Heart left ventricle (tissue), 16 donors: ENCODE measurements around the gene KCNAB1. TPM values are rescaled to one million over a fixed set of nuclear protein-coding genes. Genes with fewer than 3 reads are reported as not detected.

Source experiments
- ATAC-seq, 4 donors: fragments of 200-7000 bp; cut with Tn5 transposase; one replicate each; pipeline ENCODE4 v1.9.1; 2020 to 2022; ENCODE audit warnings: moderate library complexity in 4 of 4, mild to moderate bottlenecking in 3 of 4, moderate number of reproducible peaks in 1 of 4
- DNase-seq, 5 donors: peaks; one replicate each; pipeline ENCODE4 v3.0.0-alpha.2; 2020
- H3K27ac ChIP-seq, 12 donors: fragments of 200-600 bp; sonication (generic) in 4 of 12; one replicate each; pipeline versions ENCODE4 v1.5.0 to v1.8.0; 2016 to 2022; ENCODE audit warnings: mild to moderate bottlenecking in 2 of 12
- H3K27me3 ChIP-seq, 9 donors: fragments of 200-600 bp; sonication (generic) in 2 of 9; one replicate each; pipeline versions ENCODE4 v1.5.1 to v1.8.0; 2016 to 2022; ENCODE audit warnings: mild to moderate bottlenecking in 3 of 9
- H3K36me3 ChIP-seq, 9 donors: fragments of 200-600 bp; sonication (generic) in 2 of 9; one replicate each; pipeline versions ENCODE4 v1.5.0 to v1.8.0; 2018 to 2022; ENCODE audit warnings: mild to moderate bottlenecking in 2 of 9
- H3K4me1 ChIP-seq, 12 donors: fragments of 200-600 bp; sonication (generic) in 4 of 12; one replicate each; pipeline versions ENCODE4 v1.5.0 to v1.8.0; 2016 to 2022; ENCODE audit warnings: mild to moderate bottlenecking in 3 of 12
- H3K4me3 ChIP-seq, 12 donors: fragments of 200-600 bp; sonication (generic) in 4 of 12; one replicate each; pipeline versions ENCODE4 v1.5.0 to v1.8.0; 2017 to 2022; ENCODE audit warnings: mild to moderate bottlenecking in 9 of 12, moderate library complexity in 4 of 12
- H3K9me3 ChIP-seq, 12 donors: fragments of 200-600 bp; sonication (generic) in 4 of 12; one replicate each; pipeline versions ENCODE4 v1.5.0 to v1.8.0; 2016 to 2022; ENCODE audit warnings: mild to moderate bottlenecking in 1 of 12
- CTCF ChIP-seq, 12 donors: fragments of 200-600 bp; sonication (generic) in 4 of 12; IDR thresholded peaks; one replicate each; pipeline versions ENCODE4 v1.5.0 to v1.8.0; 2018 to 2022; ENCODE audit warnings: antibody characterized with exemption in 12 of 12, mild to moderate bottlenecking in 5 of 12
- POLR2A ChIP-seq, 2 donors: fragments of 450-650 bp; IDR thresholded peaks; one replicate each; pipeline ENCODE4 v1.6.1; 2017; ENCODE audit warnings: antibody characterized with exemption in 2 of 2, mild to moderate bottlenecking in 2 of 2, moderate library complexity in 2 of 2
- WGBS, 4 donors: extraction: QIAGEN DNeasy Blood & Tissue Kit in 2 of 4; methylation state at CpG; one replicate each; pipeline versions ENCODE4 v1.1.5 to v1.1.7; 2013 to 2018; 5-methylcytosine and 5-hydroxymethylcytosine counted together
- intact Hi-C, 10 donors: fragments of 100-400 bp; cut with DNase I; formaldehyde crosslinking; loops; one replicate each; pipeline versions ENCODE4 v1.11.1 to v1.14.2; 2022
- polyA plus RNA-seq, 2 donors: library from polyadenylated mRNA; stranded (reverse); fragments of 200-250 nt; gene quantifications; one replicate each; pipeline ENCODE4 v1.2.3, GENCODE V29; 2013
- total RNA-seq, 9 donors: library from RNA; depleted of rRNA in 2 of 9; stranded (reverse); fragments of >200 nt in 2 of 9; fragmentation: NEBNext Ultra II Directional in 3 of 9; extraction: Animal tissue kit (Norgen Biotek cat#: 25700) in 3 of 9; gene quantifications; one replicate each; pipeline versions ENCODE4 v1.1.0 to v1.2.4, GENCODE V29; 2016 to 2023
- donor health status: ischemic (EF 13 %, LVEDD 7.1; RV severe dilation, severe dysfunction).
- donor health status: healthy with polysubstance abuse.
- donor health status: DM: no; HTN: yes; CAD: no.
- donor health status: DM: no; HTN: no; CAD: no.
- donor health status: ischemic (EF 25% LVEDD 6.9; RV normal size, moderate dysfunction).
- donor health status: ischemic (EF 25% LVEDD 5.7; RV mildly dilated, moderate dysfunction).
- donor health status: healthy.
- donor health status: DM: yes; HTN: yes; CAD: no.
- donor health status: ischemic (EF 35%, LVEDD 5.7; RV mildly dilated, moderate dysfunction).
- donor health status: nonischemic (EF 11% LVEDD 7.7; RV severe dilation, severe dysfunction).
- donor health status: DM: yes; HTN: yes; CAD: no.
- donor health status: PGD.
- donor health status: ischemic (EF 29% LVEDD 5.4; RV normal size, mild dysfunction).
- donor health status: nonischemic (EF 23%, LVEDD 6.1; RV moderate dilation, normal function).

The KCNAB1 gene
- total and polyA plus RNA-seq, 11 donors, result 1.1 to 3.5 (median 2.3) TPM

GRCh38 chr3:156140001-156140595 lies 19.7 kb downstream of the KCNAB1 start:
- intact Hi-C loops, result loop anchor here in 1 of 10 donors (10.0 kb wide), 1 partner anchor 95 kb away; no protein-coding TSS in a partner anchor
- Histone ChIP-seq H3K36me3 (no peaks in the 10 kb centered on the region), H3K9me3 (no peaks in the 10 kb centered on the region), H3K27me3 (no peaks in the 10 kb centered on the region), H3K4me3 (no peak overlapping the region), H3K27ac (no peak overlapping the region), H3K4me1 (peaks cover 0 to 3% (median 0%) of the 10 kb centered on the region in 12 donors)
- TF ChIP-seq POLR2A (IDR thresholded peaks at IDR 0.05) (no peak), CTCF (IDR thresholded peaks at IDR 0.05) (no peak)
- WGBS, 4 donors, result 80 to 84% (median 83%) methylated on average over 3 of the region's 3 CpGs
- no peak for DNase-seq
- ATAC-seq, result no peak

GRCh38 chr3:156142702-156143101 lies 22.3 kb downstream of the KCNAB1 start:
- ATAC-seq (peak in 1 of 4 donors; percentile 47), DNase-seq (no peak)
- TF ChIP-seq CTCF (IDR thresholded peaks at IDR 0.05) (no peak), POLR2A (IDR thresholded peaks at IDR 0.05) (no peak)
- Histone ChIP-seq H3K36me3 (no peaks in the 10 kb centered on the region), H3K27me3 (no peaks in the 10 kb centered on the region), H3K27ac (peak overlapping the region in 5 of 12 donors; percentile 16 to 39 (median 30)), H3K4me1 (no peaks in the 10 kb centered on the region), H3K9me3 (no peaks in the 10 kb centered on the region), H3K4me3 (peak overlapping the region in 4 of 12 donors; percentile 2 to 37 (median 25))
- WGBS, 4 donors, result 73 to 88% (median 77%) methylated on average over 2 of the region's 2 CpGs
- intact Hi-C loops, result loop anchor here in 1 of 10 donors (10.0 kb wide), 1 partner anchor 98 kb away; no protein-coding TSS in a partner anchor

DNA sequence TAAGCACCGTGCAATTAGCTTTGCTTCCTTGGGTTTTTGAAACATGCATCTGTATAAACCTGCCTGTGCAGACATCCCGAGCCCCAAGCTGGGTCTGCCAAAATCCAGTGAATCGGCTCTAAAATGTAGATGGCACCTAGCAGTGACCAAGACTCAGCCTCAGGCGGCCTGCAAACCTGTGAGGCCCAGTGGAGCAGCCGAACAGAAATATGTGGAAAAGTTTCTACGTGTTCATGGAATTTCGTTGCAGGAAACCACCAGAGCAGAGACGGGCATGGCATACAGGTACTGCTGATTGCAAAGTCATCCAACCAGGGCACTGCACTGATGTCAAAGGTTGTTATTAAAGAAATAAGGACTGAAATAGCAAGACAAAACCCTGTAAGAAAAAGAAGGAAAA lies 22.8 kb downstream of the KCNAB1 start:
- Histone ChIP-seq H3K27me3 (no peaks in the 10 kb centered on the region), H3K4me1 (no peaks in the 10 kb centered on the region), H3K27ac (peak overlapping the region in 5 of 12 donors; percentile 16 to 39 (median 32)), H3K36me3 (no peaks in the 10 kb centered on the region), H3K9me3 (no peaks in the 10 kb centered on the region), H3K4me3 (peak overlapping the region in 5 of 12 donors; percentile 1 to 37 (median 16))
- WGBS, 4 donors, result 67 to 83% (median 73%) methylated on average over 8 of the region's 8 CpGs
- ATAC-seq, result no peak
- TF ChIP-seq POLR2A (IDR thresholded peaks at IDR 0.05) (no peak), CTCF (IDR thresholded peaks at IDR 0.05) (no peak)
- intact Hi-C loops, result loop anchor here in 1 of 10 donors (10.0 kb wide), 1 partner anchor 98 kb away; no protein-coding TSS in a partner anchor
- DNase-seq, result no peak

- no peaks in the 10 kb centered on the region for H3K9me3 ChIP-seq
- H3K4me1 ChIP-seq, result peaks cover 0 to 8% (median 5%) of the 10 kb centered on the region in 12 donors
- TF ChIP-seq POLR2A (IDR thresholded peaks at IDR 0.05) (no peak), CTCF (IDR thresholded peaks at IDR 0.05) (no peak)
- intact Hi-C loops, result loop anchor here in 1 of 10 donors (10.0 kb wide), 1 partner anchor 99 kb away; no protein-coding TSS in a partner anchor
- DNase-seq, result no peak
- peak overlapping the region in 5 of 12 donors; percentile 16 to 30 (median 20) for H3K4me3 ChIP-seq
- no peak for ATAC-seq
- H3K36me3 ChIP-seq, result no peaks in the 10 kb centered on the region
- 74 to 78% (median 75%) methylated on average over 2 of the region's 2 CpGs for WGBS, 4 donors
- H3K27me3 ChIP-seq, result no peaks in the 10 kb centered on the region
- peak overlapping the region in 4 of 12 donors; percentile 13 to 42 (median 26) for H3K27ac ChIP-seq
Measured at GRCh38 chr3:156144060-156144459, 23.7 kb downstream of the KCNAB1 start.
